Esophagus squamous epithelium (tissue), 5 donors: Measurements from ENCODE around the gene FNIP1. TPM values are rescaled to one million over a fixed set of nuclear protein-coding genes. Genes with fewer than 3 reads are reported as not detected.

Source experiments
- DNase-seq: peaks from one replicate; lab custom pipeline; 2025; lab: John Stamatoyannopoulos, UW
- H3K27ac ChIP-seq, 4 donors: fragments of 200-600 bp; sonication (generic); one replicate each; pipeline ENCODE4 v1.5.1; 2016 to 2019; ENCODE audit warnings: mild to moderate bottlenecking in 1 of 4
- H3K27me3 ChIP-seq, 4 donors: fragments of 200-600 bp; sonication (generic); 1 replicate in 3 of 4; 2 replicates in 1 of 4; pipeline versions ENCODE4 v1.5.1 to v1.6.0; 2017 to 2021; ENCODE audit warnings: antibody characterized with exemption in 1 of 4
- H3K36me3 ChIP-seq, 3 donors: fragments of 200-600 bp; sonication (generic); one replicate each; pipeline ENCODE4 v1.5.1; 2016 to 2019
- H3K4me1 ChIP-seq, 3 donors: fragments of 200-600 bp; sonication (generic); one replicate each; pipeline ENCODE4 v1.5.1; 2017 to 2019
- H3K4me3 ChIP-seq, 4 donors: fragments of 200-600 bp; sonication (generic); 1 replicate in 3 of 4; 2 replicates in 1 of 4; pipeline ENCODE4 v1.5.1; 2016 to 2019; ENCODE audit warnings: mild to moderate bottlenecking in 2 of 4, moderate library complexity in 1 of 4
- H3K9me3 ChIP-seq, 3 donors: fragments of 200-600 bp; sonication (generic); one replicate each; pipeline ENCODE4 v1.5.1; 2016 to 2019
- CTCF ChIP-seq, 6 experiments: fragments of 450-650 bp in 4 of 6; fragments of 200-600 bp in 2 of 6; sonication (generic) in 2 of 6; IDR thresholded peaks; one replicate each; pipeline ENCODE4 v1.5.1; 2016 to 2019; ENCODE audit warnings: antibody characterized with exemption in 6 of 6, mild to moderate bottlenecking in 4 of 6, moderate library complexity in 4 of 6
- POLR2A ChIP-seq, 4 donors: fragments of 450-650 bp; IDR thresholded peaks; one replicate each; pipeline ENCODE4 v1.6.1; 2017; ENCODE audit warnings: antibody characterized with exemption in 4 of 4, mild to moderate bottlenecking in 4 of 4, moderate library complexity in 3 of 4
- WGBS, 2 donors: methylation state at CpG; one replicate each; pipeline ENCODE4 v1.1.5; 2018; 5-methylcytosine and 5-hydroxymethylcytosine counted together
- intact Hi-C: fragments of 100-400 bp; cut with DNase I; formaldehyde crosslinking; loops from one replicate; pipeline ENCODE4 v1.15.0; 2022
- total RNA-seq, 4 donors: library from RNA; depleted of rRNA; stranded (reverse); fragments of >200 nt; gene quantifications; one replicate each; pipeline ENCODE4 v1.1.0, GENCODE V29; 2016
- donor health status: DM: yes; HTN: yes; CAD: no.

The FNIP1 gene
- total RNA-seq, 4 donors from 2014 or later: 7.6 to 41.6 (median 20.7) TPM

DNA sequence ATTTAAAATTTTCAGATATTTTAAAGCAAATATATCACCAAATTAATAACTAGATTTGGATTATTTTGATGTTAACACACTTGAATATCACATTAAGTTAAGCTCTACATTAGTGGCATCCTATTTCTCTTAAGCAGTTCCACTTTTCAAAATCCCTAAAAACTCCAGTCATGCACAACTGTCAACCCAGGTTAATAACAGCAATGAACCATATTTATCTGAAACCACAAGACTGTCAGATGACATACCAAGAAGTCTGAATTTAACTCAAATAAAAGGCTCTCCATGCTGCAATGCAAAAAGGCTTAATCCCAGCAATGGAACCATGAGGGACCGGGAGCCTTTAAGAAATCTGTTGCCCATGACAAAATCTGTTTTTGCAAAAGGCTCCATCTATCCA, 27.5 kb downstream of the FNIP1 start:
- intact Hi-C loops: no loop called here
- WGBS, 2 donors: 63 to 75% methylated on average over 1 of the region's 1 CpG
- H3K4me1 ChIP-seq: peaks cover 0 to 40% (median 13%) of the 10 kb centered on the region in 3 donors

GRCh38 chr5:131767891-131768290, 28.9 kb downstream of the FNIP1 start:
- TF ChIP-seq POLR2A (IDR thresholded peaks at IDR 0.05) (no peak), CTCF (IDR thresholded peaks at IDR 0.05) (no peak)
- Histone ChIP-seq H3K27ac (no peak overlapping the region), H3K4me1 (peaks cover 0 to 32% (median 13%) of the 10 kb centered on the region in 3 donors)

More for the DNA sequence above, 27.5 kb downstream of the FNIP1 start:
- no peak for TF ChIP-seq POLR2A (IDR thresholded peaks at IDR 0.05)
- TF ChIP-seq CTCF (IDR thresholded peaks at IDR 0.05): no peak
- Histone ChIP-seq H3K36me3 (peaks cover 0 to 2% (median 0%) of the 10 kb centered on the region in 3 donors), H3K9me3 (no peaks in the 10 kb centered on the region), H3K4me3 (no peak overlapping the region), H3K27me3 (no peaks in the 10 kb centered on the region), H3K27ac (no peak overlapping the region)
- no peak for DNase-seq

GRCh38 chr5:131766689-131767088, 30.1 kb downstream of the FNIP1 start:
- Histone ChIP-seq H3K27ac (no peak overlapping the region), H3K4me1 (peaks cover 0 to 32% (median 7%) of the 10 kb centered on the region in 3 donors), H3K9me3 (no peaks in the 10 kb centered on the region), H3K27me3 (no peaks in the 10 kb centered on the region), H3K36me3 (peaks cover 0 to 9% (median 0%) of the 10 kb centered on the region in 3 donors), H3K4me3 (no peak overlapping the region)
- no peak for DNase-seq
- intact Hi-C loops: no loop called here
- TF ChIP-seq CTCF (IDR thresholded peaks at IDR 0.05) (no peak), POLR2A (IDR thresholded peaks at IDR 0.05) (no peak)
- WGBS, 2 donors: 89 to 96% methylated on average over 3 of the region's 3 CpGs

More at GRCh38 chr5:131767891-131768290, 28.9 kb downstream of the FNIP1 start:
- Histone ChIP-seq H3K9me3 (no peaks in the 10 kb centered on the region), H3K27me3 (no peaks in the 10 kb centered on the region), H3K36me3 (peaks cover 0 to 9% (median 0%) of the 10 kb centered on the region in 3 donors), H3K4me3 (no peak overlapping the region)
- no peak for DNase-seq
- intact Hi-C loops: no loop called here

DNA sequence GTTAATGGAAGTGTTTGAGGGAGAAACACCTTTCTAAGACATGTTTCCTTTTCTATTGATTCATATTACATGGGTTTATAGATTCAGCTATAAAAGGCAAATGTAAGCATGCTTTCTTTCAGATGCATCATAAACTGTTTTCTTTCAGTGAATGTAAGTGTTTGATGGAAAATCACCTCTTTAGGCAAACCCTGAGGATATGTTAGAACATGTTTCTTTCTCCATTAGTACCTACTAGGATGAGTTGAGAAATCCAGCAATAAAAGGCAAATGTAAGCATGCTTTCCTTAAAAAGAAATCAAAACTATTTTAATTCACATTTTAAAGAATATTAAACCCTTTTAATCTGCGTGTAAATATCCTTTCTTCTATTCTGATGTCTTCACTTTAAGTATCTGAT, 31.6 kb downstream of the FNIP1 start:
- TF ChIP-seq CTCF (IDR thresholded peaks at IDR 0.05) (no peak), POLR2A (IDR thresholded peaks at IDR 0.05) (no peak)
- Histone ChIP-seq H3K36me3 (peaks cover 0 to 9% (median 0%) of the 10 kb centered on the region in 3 donors), H3K9me3 (no peaks in the 10 kb centered on the region), H3K27ac (no peak overlapping the region), H3K27me3 (no peaks in the 10 kb centered on the region), H3K4me1 (peaks cover 0 to 29% (median 5%) of the 10 kb centered on the region in 3 donors), H3K4me3 (no peak overlapping the region)
- 45 to 48% methylated on average over 1 of the region's 1 CpG for WGBS, 2 donors
- DNase-seq: no peak
- intact Hi-C loops: no loop called here

DNA sequence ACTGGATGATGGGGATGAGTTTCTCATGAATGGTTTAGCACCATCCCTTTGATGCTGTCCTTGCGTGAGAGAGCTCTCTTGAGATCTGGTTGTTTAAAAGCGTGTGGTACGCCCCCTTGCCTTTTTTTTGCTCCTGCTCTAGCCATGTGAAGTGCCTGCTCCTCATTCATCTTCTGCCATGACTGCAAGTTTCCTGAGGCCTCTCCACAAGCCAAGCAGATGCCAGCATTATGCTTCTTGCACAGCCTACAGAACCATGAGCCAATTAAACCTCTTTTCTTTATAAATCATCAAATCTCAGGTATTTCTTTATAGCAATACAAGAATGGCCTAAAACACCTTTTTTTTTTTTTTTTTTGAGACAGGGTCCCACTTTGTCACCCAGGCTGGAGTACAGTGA, 32.8 kb downstream of the FNIP1 start:
- H3K27ac ChIP-seq: no peak overlapping the region
- WGBS, 2 donors: 100% methylated on average over 3 of the region's 3 CpGs
- DNase-seq: no peak
- no peaks in the 10 kb centered on the region for H3K27me3 ChIP-seq
- no peak for TF ChIP-seq POLR2A (IDR thresholded peaks at IDR 0.05)
- no peak for TF ChIP-seq CTCF (IDR thresholded peaks at IDR 0.05)
- H3K4me1 ChIP-seq: peaks cover 0 to 28% (median 5%) of the 10 kb centered on the region in 3 donors
- H3K36me3 ChIP-seq: peaks cover 0 to 9% (median 0%) of the 10 kb centered on the region in 3 donors
- no peak overlapping the region for H3K4me3 ChIP-seq
- intact Hi-C loops: no loop called here
- H3K9me3 ChIP-seq: no peaks in the 10 kb centered on the region
